ENCODE measurements around the gene RASD2.

- TF ChIP-seq ZBED1 (IDR thresholded peaks at IDR 0.05; ENCODE audit: borderline replicate concordance), result no peak
- no peak for TF ChIP-seq CTCF (IDR thresholded peaks at IDR 0.05 in 2 of 3, conservative IDR thresholded peaks at IDR 0.05 in 1 of 3; ENCODE audit: control insufficient read depth in 2 of 3, extremely low read depth in 1 of 3, insufficient read depth in 1 of 3, low read depth in 3 of 3, low read length in 3 of 3)
- TF ChIP-seq YBX1 (IDR thresholded peaks at IDR 0.05), result no peak
- TF ChIP-seq HCFC1 (IDR thresholded peaks at IDR 0.05; ENCODE audit: low read length), result no peak
- no peak for TF ChIP-seq POLR2A (IDR thresholded peaks at IDR 0.05; ENCODE audit: low read depth, low read length)
- TF ChIP-seq USF1 (IDR thresholded peaks at IDR 0.05; ENCODE audit: borderline replicate concordance, extremely low read length, insufficient read depth, low read depth, low read length), result no peak
- no peak for TF ChIP-seq SP1 (IDR thresholded peaks at IDR 0.05; ENCODE audit: low read depth, low read length)
- TF ChIP-seq RELA (IDR thresholded peaks at IDR 0.05; ENCODE audit: borderline replicate concordance, partially characterized antibody), result no peak
- no peak for TF ChIP-seq PBX3 (IDR thresholded peaks at IDR 0.05; ENCODE audit: insufficient replicate concordance, low read depth, low read length)
- TF ChIP-seq SIX5 (IDR thresholded peaks at IDR 0.05; ENCODE audit: low read depth, low read length, severe bottlenecking), result no peak
- no peak for TF ChIP-seq BCL11A (IDR thresholded peaks at IDR 0.05; ENCODE audit: low read depth, low read length)
- TF ChIP-seq ZNF384 (IDR thresholded peaks at IDR 0.05; ENCODE audit: borderline replicate concordance, low read depth, low read length), result no peak
- TF ChIP-seq ATF3 (IDR thresholded peaks at IDR 0.05; ENCODE audit: borderline replicate concordance, extremely low read depth, low read depth, low read length), result no peak
- TF ChIP-seq EP300 (IDR thresholded peaks at IDR 0.05; ENCODE audit: borderline replicate concordance in 1 of 2, control insufficient read depth in 1 of 2, low read depth in 2 of 2, low read length in 2 of 2), result no peak
These were observed 4.2 kb downstream of the RASD2 start for GRCh38 chr22:35544827-35545226.

Measured in GM12878 (cell line).